LNCaP clone FGC (cell line): ENCODE data around the gene MED25.
A peak's percentile ranks its signal among the peaks of the same experiment; 100 is the strongest.

ENCODE experiments used
- DNase-seq: peaks from one replicate; pipeline ENCODE4 v3.0.0-alpha.2; 2011; ENCODE audit warnings: low read depth
- H3K4me3 ChIP-seq: 2 replicates; pipeline ENCODE4 v1.5.1; 2011; ENCODE audit warnings: mild to moderate bottlenecking, low read depth, low read length, control low read depth
- TF ChIP-seq, protein P1 (sequence below): IDR thresholded peaks from 2 replicates; pipeline ENCODE4 v1.5.1; 2012; ENCODE audit warnings: mild to moderate bottlenecking; ENCODE audit not compliant: control insufficient read depth, insufficient read depth; ENCODE audit errors: extremely low read depth

The MED25 gene

DNA sequence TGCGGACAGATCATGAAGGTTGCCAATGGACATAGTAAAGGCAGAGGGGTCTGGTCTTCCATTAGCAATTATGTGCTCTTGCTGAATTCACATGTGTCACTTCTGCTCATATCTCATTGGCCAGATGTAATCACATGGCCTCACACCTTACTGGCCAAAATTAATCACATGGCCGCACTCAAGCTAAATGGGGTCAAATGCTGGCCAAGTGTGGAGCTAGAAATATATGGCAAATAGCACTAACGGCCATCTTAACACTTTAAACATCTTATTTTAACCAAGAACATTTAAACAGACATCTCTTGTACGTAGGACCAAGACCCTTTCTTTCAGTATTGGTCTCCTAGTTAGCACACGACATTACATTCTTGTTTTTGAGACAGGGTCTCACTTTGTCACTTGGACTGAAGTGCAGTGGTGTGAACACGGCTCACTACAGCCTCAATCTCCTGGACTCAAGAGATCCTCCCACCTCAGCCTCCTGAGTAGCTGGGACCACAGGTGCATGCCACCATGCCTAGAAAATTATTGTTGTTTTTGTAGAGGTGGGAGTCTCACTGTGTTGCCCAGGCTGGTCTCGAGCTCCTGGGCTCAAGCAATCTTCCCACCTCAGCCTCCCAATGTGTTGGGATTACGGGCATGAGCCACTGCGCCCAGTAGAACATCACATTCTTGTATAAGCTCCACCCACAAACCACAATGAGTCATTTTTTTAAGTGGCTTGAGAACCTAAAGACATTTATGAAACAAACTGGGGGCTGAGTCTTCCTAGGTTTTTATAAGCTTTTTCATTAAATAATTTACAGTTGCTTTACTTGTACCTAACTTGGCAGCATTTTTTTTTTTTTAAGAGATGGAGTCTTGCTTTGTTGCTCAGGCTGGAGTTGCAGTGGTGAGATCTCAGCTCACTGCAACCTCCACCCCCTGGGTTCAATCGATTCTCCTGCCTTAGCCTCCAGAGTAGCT, 29.9 kb downstream of the MED25 start:
- no peak overlapping the region for H3K4me3 ChIP-seq
- no peak for DNase-seq
- TF ChIP-seq, protein P1, sequence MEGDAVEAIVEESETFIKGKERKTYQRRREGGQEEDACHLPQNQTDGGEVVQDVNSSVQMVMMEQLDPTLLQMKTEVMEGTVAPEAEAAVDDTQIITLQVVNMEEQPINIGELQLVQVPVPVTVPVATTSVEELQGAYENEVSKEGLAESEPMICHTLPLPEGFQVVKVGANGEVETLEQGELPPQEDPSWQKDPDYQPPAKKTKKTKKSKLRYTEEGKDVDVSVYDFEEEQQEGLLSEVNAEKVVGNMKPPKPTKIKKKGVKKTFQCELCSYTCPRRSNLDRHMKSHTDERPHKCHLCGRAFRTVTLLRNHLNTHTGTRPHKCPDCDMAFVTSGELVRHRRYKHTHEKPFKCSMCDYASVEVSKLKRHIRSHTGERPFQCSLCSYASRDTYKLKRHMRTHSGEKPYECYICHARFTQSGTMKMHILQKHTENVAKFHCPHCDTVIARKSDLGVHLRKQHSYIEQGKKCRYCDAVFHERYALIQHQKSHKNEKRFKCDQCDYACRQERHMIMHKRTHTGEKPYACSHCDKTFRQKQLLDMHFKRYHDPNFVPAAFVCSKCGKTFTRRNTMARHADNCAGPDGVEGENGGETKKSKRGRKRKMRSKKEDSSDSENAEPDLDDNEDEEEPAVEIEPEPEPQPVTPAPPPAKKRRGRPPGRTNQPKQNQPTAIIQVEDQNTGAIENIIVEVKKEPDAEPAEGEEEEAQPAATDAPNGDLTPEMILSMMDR, result no peak

- TF ChIP-seq, protein P1, result no peak
- DNase-seq, result no peak
- no peak overlapping the region for H3K4me3 ChIP-seq
Measured at GRCh38 chr19:49848938-49849337, 30.8 kb downstream of the MED25 start.

DNA sequence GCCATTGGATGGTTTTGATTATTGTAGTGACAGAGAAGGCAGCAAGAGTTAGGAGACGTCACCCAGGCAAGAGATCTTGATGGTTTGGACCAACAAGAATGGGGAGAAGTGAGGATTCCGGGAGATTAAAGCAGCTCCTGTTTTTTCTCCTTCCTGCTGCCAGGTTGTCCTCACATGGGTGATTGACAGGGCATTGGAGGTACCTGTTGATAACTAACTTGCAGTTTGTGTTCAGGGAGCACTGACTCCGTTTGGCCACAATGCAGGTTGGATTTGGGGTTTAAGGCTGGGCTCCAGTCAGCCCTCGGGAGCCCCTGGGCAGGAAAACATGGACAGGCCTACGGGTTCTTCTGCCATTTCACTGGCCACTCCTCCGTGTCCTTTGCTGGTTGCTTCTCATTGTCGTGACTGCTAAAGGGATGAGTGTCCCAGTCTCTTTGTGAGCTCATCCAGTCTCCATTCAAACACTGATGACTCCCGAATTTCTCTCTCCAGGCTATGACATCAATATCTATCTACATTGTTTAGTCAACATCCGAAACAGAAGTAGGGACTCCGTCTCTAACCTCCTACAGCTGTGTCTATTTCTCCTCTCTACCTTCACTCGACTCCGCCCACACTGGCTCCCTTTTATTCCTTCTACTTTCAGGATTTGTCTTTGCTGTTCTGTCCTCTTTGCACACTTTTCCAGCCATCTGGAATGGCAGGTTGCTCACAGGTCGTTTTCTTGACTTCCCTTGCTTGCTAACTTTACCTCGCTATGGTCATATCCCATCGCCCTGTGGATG, 31.5 kb downstream of the MED25 start:
- TF ChIP-seq, protein P1, result no peak
- DNase-seq, result no peak
- H3K4me3 ChIP-seq, result peak overlapping the region; percentile 91

- DNase-seq, result no peak
- peak overlapping the region; percentile 91 for H3K4me3 ChIP-seq
- TF ChIP-seq, protein P1, result no peak
Measured at GRCh38 chr19:49850221-49850486, 32.1 kb downstream of the MED25 start.

GRCh38 chr19:49850487-49851342, 32.6 kb downstream of the MED25 start, which contains the start of gene PTOV1:
PTOV1 (plus strand) TSS chr19:49851159.
- TF ChIP-seq, protein P1, result no peak
- peak within 1 kb of the TSS; percentile 91 for H3K4me3 ChIP-seq
- DNase-seq, result peak; percentile 81

GRCh38 chr19:49851456-49852259, 33.6 kb downstream of the MED25 start:
- DNase-seq, result no peak
- TF ChIP-seq, protein P1, result no peak
- peak overlapping the region; percentile 91 for H3K4me3 ChIP-seq
